Ovary (tissue), 3 donors: ENCODE measurements around the gene GPR68.

ENCODE experiments used
- EP300 ChIP-seq: sonication (generic); formaldehyde crosslinking; IDR thresholded peaks from one replicate; pipeline ENCODE4 v1.6.1; 2017; ENCODE audit warnings: antibody characterized with exemption
- POLR2A ChIP-seq: fragments of 450-650 bp; IDR thresholded peaks from one replicate; pipeline ENCODE4 v1.6.1; 2017; ENCODE audit warnings: antibody characterized with exemption, mild to moderate bottlenecking, moderate library complexity
- TF ChIP-seq, protein P1 (sequence below), 3 donors: fragments of 450-650 bp in 2 of 3; fragments of 200-600 bp in 1 of 3; IDR thresholded peaks; one replicate each; pipeline versions ENCODE4 v1.5.1 to v1.8.0; 2016 to 2022; ENCODE audit warnings: antibody characterized with exemption in 3 of 3, mild to moderate bottlenecking in 1 of 3
- donor health status: DM: no; HTN: no; CAD: no.

DNA sequence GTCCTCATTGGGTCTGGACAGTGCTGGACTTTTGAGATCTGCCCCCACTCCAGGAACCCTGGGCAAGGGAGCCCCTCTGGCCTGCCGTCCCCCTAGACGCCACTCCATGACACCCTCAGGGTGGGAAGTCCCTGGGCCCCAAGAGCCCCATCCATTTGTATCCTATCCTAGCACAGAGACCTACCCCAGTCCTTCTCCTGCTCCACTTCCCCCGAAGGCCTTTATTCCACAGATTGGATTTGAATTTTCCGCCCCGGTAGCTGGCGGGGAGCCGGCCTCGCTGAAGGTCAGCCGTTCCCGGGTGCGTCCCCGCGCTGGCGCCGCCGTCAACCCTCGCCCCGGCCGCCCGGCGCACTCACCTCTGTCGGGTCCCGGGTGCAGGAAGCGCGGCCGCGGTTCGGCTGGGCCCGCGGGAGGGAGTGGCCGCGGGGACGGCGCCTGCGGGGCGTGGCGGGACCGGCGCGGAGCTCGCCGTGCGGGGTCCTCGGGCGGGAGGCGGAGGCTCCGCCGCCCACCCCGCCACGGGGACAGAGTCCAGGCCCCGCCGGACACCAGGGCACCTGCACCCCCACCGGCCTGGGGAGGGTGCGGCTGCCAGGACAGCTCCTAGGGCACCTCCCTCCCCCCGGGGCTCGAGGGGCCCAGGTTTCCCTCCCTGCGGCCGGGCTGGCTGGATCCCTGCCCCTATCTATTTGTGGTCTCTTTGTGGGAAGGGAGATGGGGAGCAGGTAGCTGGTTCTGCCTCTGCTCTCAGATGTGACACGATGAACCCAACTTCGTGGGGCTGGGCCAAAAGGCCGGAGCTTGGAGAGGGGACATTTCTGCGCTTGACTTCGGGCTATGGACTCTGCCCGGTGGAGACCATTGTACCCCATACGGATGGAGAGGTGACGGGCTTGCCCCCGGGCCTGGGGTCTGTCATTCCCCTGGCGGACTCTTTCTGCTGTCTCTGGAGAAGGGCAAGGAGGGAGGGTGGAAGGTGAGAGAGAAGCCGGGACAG lies 19.9 kb upstream of the GPR68 start:
- TF ChIP-seq POLR2A (no peak), EP300 (no peak)
- TF ChIP-seq, protein P1, sequence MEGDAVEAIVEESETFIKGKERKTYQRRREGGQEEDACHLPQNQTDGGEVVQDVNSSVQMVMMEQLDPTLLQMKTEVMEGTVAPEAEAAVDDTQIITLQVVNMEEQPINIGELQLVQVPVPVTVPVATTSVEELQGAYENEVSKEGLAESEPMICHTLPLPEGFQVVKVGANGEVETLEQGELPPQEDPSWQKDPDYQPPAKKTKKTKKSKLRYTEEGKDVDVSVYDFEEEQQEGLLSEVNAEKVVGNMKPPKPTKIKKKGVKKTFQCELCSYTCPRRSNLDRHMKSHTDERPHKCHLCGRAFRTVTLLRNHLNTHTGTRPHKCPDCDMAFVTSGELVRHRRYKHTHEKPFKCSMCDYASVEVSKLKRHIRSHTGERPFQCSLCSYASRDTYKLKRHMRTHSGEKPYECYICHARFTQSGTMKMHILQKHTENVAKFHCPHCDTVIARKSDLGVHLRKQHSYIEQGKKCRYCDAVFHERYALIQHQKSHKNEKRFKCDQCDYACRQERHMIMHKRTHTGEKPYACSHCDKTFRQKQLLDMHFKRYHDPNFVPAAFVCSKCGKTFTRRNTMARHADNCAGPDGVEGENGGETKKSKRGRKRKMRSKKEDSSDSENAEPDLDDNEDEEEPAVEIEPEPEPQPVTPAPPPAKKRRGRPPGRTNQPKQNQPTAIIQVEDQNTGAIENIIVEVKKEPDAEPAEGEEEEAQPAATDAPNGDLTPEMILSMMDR (IDR thresholded peaks at IDR 0.05), result no peak
